Activated CD4-positive, alpha-beta T cell treated with anti-CD3 and anti-CD28 coated beads for 24 hours (primary cell): ENCODE results near the gene TAF7L.
A peak's percentile ranks its signal among the peaks of the same experiment; 100 is the strongest.
"Not testable (repeated sequence)": the region's sequence is repeated elsewhere in the genome, so short reads cannot be mapped to it uniquely, and the experiment has no call there.

ENCODE experiments used
- DNase-seq, 2 donors: peaks; one replicate each; pipeline ENCODE4 v3.0.0-alpha.2; 2020; ENCODE audit warnings: low read depth in 2 of 2

The TAF7L gene

GRCh38 chrX:101290957-101291603 is at the start of gene TAF7L:
Gene TAF7L (minus strand): TSS chrX:101291334. CDS start chrX:101287543, 3,791 bp downstream.
- DNase-seq, result no peak

- no peak for DNase-seq
Observed at GRCh38 chrX:101337776-101338271, 46.7 kb upstream of the TAF7L start.

- DNase-seq, result not testable (repeated sequence)
Observed at GRCh38 chrX:101334310-101334709, 43.2 kb upstream of the TAF7L start.

- not testable (repeated sequence) for DNase-seq
Observed at GRCh38 chrX:101326600-101326999, 35.5 kb upstream of the TAF7L start.

GRCh38 chrX:101303790-101304189 is 12.7 kb upstream of the TAF7L start:
- no peak for DNase-seq

- DNase-seq, result not testable (repeated sequence)
Observed at GRCh38 chrX:101295603-101296002, 4.5 kb upstream of the TAF7L start.

- DNase-seq, result peak in 1 of 2 donors; percentile 20
Observed at GRCh38 chrX:101287402-101287801, 3.7 kb downstream of the TAF7L start.

- DNase-seq, result no peak
Observed at GRCh38 chrX:101276238-101276637, 14.9 kb downstream of the TAF7L start.

GRCh38 chrX:101274198-101274597 is 16.9 kb downstream of the TAF7L start:
- no peak for DNase-seq

GRCh38 chrX:101265869-101266428 is 25.2 kb downstream of the TAF7L start:
- DNase-seq, result no peak

- DNase-seq, result no peak
Observed at GRCh38 chrX:101263766-101264165, 27.4 kb downstream of the TAF7L start.

GRCh38 chrX:101262590-101262989 is 28.5 kb downstream of the TAF7L start:
- no peak for DNase-seq

- no peak for DNase-seq
Observed at GRCh38 chrX:101260435-101260834, 30.7 kb downstream of the TAF7L start.

GRCh38 chrX:101258259-101258581 is 32.9 kb downstream of the TAF7L start:
- DNase-seq, result no peak

- no peak for DNase-seq
Observed at GRCh38 chrX:101257448-101258258, 33.5 kb downstream of the TAF7L start.

- no peak for DNase-seq
Observed at GRCh38 chrX:101252634-101253033, 38.5 kb downstream of the TAF7L start.

- no peak for DNase-seq
Observed at GRCh38 chrX:101241531-101241930, 49.6 kb downstream of the TAF7L start.

GRCh38 chrX:101237041-101237440 is 54.1 kb downstream of the TAF7L start:
- no peak for DNase-seq

- no peak for DNase-seq
Observed at GRCh38 chrX:101232316-101232715, 58.8 kb downstream of the TAF7L start.

GRCh38 chrX:101231080-101231479 is 60.1 kb downstream of the TAF7L start:
- no peak for DNase-seq

- no peak for DNase-seq
Observed at GRCh38 chrX:101230636-101231035, 60.5 kb downstream of the TAF7L start.

GRCh38 chrX:101229170-101229569 is 62.0 kb downstream of the TAF7L start:
- no peak for DNase-seq

GRCh38 chrX:101223226-101223625 is 67.9 kb downstream of the TAF7L start:
- no peak for DNase-seq
